HG03460 (cell line): ENCODE data around the gene EPHB6.

Experiments
- ATAC-seq: cut with Tn5 transposase; IDR thresholded peaks from one replicate; pipeline ENCODE4 v1.9.1; 2021; ENCODE audit not compliant: unreplicated experiment

Gene EPHB6

GRCh38 chr7:142894112-142894984 lies 39.5 kb downstream of the EPHB6 start:
- no peak for ATAC-seq

GRCh38 chr7:142894985-142895593 lies 40.2 kb downstream of the EPHB6 start:
- ATAC-seq = no peak

GRCh38 chr7:142896151-142896550 lies 41.3 kb downstream of the EPHB6 start:
- ATAC-seq = no peak

GRCh38 chr7:142896741-142897379 lies 42.0 kb downstream of the EPHB6 start:
- ATAC-seq = no peak

- no peak for ATAC-seq
These were observed 42.8 kb downstream of the EPHB6 start for GRCh38 chr7:142897691-142898090.

- ATAC-seq = no peak
These were observed 43.7 kb downstream of the EPHB6 start for GRCh38 chr7:142898377-142899170.

- no peak for ATAC-seq
These were observed 44.8 kb downstream of the EPHB6 start for GRCh38 chr7:142899661-142900060.

GRCh38 chr7:142901426-142902259 lies 46.8 kb downstream of the EPHB6 start:
- ATAC-seq = no peak

- no peak for ATAC-seq
These were observed 49.3 kb downstream of the EPHB6 start for GRCh38 chr7:142904128-142904527.

GRCh38 chr7:142905759-142906158 lies 50.9 kb downstream of the EPHB6 start:
- ATAC-seq = no peak

GRCh38 chr7:142906643-142907042 lies 51.8 kb downstream of the EPHB6 start:
- ATAC-seq = no peak

GRCh38 chr7:142908290-142908689 lies 53.4 kb downstream of the EPHB6 start:
- ATAC-seq = no peak

- no peak for ATAC-seq
These were observed 54.3 kb downstream of the EPHB6 start for GRCh38 chr7:142908921-142909890.

GRCh38 chr7:142910031-142910433 lies 55.2 kb downstream of the EPHB6 start:
- no peak for ATAC-seq

GRCh38 chr7:142910481-142910880 lies 55.6 kb downstream of the EPHB6 start:
- ATAC-seq = no peak

GRCh38 chr7:142913051-142913450 lies 58.2 kb downstream of the EPHB6 start:
- no peak for ATAC-seq

- ATAC-seq = no peak
These were observed 58.7 kb downstream of the EPHB6 start for GRCh38 chr7:142913566-142913965.

- no peak for ATAC-seq
These were observed 59.2 kb downstream of the EPHB6 start for GRCh38 chr7:142914121-142914520.

- no peak for ATAC-seq
These were observed 60.4 kb downstream of the EPHB6 start for GRCh38 chr7:142915315-142915714.
